GM18520 (cell line): ENCODE data around the gene DRD4.
"Not testable (repeated sequence)": the region's sequence is repeated elsewhere in the genome, so short reads cannot be mapped to it uniquely, and the experiment has no call there.

ENCODE experiments used
- ATAC-seq: cut with Tn5 transposase; IDR thresholded peaks from one replicate; pipeline ENCODE4 v1.9.1; 2021; ENCODE audit not compliant: unreplicated experiment

The DRD4 gene

DNA sequence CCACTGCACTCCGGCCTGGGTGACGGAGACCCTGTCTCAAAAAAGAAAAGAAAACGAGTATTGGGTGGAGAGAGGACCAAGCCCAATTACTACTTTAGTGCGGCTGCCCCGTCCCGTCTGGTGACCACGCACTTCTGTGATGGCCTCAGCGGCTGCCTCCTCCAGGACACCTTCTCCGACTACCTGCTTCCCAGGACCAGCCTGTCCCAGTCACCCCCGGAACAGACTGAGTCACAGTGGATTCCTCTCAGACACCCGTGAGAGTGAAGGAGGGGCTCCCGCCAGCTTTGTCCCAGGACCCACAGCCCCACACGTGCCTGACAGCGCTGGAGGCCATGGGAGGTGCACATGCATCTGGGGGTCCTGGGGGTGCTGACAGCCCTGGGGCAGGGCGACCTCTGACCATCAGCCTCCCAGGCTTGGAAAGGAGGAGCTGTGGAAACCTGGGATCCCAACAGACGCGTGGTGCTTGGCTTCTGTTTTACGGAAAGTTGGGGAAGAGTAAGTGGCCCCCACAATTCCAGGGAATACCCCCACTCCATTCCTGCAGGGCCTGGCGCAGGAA is 4.8 kb downstream of the DRD4 start:
- no peak for ATAC-seq

DNA sequence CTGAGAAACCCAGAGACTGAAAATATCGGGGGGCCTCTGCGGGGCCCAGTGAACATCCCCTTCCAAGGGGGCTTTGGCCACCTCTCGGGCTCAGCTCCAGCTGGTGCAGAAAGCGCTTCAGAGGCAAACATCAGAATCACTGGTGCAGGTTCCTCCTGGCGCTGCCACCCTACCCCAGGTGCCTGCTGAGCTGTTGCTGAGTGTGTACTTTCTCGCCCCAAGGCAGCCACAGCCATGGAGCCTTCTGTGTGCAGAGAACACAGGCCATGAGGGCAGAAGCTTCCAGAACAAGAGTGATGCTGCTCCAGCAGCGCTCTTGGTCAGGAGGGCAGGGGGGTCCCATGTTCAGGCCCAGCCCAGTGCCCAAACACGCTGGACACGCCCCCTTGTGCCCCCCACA is 6.3 kb downstream of the DRD4 start:
- ATAC-seq, result no peak

DNA sequence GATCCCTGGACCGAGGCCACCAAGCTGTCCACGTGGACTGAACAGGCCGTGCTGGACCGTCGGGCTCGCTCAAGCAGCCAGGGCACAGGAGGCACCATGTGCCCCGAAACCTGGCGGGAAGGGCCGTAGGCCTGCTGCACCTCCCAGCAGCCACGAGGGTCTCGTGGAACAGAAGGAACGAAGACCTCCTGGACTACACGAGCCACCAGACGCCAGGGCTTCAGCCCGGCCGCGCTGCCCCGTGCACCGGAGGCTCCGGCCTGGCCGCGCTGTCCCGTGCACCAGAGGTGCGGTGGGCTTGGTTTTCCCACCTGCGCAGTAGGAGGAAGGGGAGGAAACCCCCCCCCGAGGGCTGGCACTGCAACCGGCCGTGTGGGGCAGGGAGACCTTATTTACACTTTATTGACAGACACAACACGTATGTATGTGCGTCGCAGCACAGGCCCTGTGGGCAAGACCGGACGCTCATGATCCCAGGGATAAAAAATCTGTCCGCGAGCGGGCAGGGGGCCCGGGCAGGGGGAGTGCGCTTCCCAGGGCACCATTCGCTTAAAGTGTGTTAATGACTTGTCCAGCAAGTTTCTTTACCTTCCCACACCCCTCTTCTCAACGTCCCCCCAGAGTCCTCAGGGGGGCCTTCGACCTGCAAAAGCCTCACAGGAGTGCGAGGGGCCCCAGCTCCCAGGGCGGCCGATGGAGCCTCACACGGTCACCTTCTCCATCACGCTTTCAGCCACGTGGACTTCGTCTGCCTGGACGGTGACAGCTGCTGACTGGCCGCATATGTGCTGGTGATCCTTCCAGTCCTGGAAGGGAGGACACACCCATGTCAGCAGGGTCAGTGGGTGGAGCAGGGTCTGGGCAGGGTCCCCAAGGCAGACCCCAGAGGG is 7.0 kb downstream of the DRD4 start:
- ATAC-seq, result no peak

DNA sequence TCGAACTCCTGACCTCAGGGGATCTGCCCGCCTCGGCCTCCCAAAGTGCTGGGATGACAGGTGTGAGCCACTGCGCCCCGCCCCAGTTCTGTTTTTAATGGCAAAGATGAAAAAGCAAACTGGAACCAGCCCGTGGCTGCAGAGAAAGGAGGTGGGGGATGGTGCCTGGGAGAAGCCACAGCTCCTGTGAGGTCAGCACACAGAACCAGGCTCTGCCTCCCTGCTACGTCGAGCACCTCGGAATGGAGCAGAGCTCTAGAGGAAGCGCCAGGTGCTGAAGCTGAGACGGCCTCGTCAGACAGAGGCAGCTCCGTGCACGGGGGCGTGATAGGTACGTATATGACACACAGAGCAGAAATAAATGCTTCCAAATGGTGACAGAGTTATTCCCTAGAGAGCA is 8.5 kb downstream of the DRD4 start:
- no peak for ATAC-seq

DNA sequence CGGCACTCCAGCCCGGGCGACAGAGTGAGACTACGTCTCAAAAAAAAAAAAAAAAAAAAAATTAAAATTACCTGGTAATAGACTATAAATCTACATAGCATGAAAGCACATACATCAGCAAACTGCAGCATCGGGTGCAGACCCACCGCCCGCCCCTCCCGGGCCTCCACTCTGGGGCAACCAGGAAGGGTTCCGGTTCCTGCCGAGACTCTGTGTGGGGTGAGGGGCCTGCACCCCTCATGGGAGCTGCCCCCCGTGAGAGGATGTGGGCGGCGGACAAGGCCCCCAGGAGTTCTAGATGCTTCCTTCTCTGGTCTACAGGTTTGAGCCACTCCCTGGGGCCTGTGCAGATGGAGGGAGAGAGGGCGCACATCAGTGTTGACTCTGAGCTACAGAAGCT is 9.1 kb downstream of the DRD4 start:
- ATAC-seq, result no peak

DNA sequence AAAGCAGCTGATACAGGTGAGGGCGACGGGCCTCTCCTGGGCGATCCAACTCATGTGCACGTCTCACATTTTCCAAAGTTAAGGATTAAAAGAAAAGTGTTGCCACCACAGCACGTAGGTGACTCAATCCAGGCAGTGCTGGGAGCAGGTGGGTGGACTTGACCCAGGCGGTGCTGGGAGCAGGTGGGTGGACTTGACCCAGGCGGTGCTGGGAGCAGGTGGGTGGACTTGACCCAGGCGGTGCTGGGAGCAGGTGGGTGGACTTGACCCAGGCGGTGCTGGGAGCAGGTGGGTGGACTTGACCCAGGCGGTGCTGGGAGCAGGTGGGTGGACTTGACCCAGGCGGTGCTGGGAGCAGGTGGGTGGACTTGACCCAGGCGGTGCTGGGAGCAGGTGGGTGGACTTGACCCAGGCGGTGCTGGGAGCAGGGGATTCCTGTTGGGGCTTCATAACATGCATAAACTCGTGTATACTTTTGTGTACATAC is 10.6 kb downstream of the DRD4 start:
- not testable (repeated sequence) for ATAC-seq

DNA sequence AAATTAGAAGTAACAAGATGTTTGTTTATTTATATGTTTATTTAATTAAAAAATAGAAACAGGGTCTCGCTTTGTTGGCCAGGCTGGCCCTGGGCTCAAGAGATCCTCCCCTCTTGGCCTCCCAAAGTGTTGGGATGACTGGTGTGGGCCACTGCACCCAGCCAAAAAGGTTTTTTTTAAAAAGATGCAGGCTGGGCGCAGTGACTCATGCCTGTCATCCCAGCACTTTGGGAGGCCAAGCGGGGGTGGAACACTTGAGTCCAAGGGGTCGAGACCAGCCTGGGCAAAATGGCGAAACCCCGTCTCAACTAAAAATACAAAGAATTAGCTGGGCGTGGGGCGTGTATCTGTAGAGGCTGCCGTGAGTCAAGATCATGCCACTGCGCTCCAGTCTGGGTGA is 13.4 kb downstream of the DRD4 start:
- no peak for ATAC-seq

DNA sequence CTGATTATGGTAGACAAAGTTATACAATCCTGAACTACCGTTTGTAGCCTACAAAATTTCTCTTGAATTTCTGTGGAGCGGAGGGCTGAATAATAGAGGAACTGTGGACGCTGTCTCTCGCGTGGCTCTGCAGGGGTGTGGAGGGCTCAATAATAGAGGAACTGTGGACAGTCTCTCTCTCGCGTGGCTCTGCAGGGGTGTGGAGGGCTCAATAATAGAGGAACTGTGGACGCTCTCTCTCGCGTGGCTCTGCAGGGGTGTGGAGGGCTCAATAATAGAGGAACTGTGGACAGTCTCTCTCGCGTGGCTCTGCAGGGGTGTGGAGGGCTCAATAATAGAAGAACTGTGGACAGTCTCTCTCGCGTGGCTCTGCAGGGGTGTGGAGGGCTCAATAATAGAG is 16.1 kb downstream of the DRD4 start:
- not testable (repeated sequence) for ATAC-seq

DNA sequence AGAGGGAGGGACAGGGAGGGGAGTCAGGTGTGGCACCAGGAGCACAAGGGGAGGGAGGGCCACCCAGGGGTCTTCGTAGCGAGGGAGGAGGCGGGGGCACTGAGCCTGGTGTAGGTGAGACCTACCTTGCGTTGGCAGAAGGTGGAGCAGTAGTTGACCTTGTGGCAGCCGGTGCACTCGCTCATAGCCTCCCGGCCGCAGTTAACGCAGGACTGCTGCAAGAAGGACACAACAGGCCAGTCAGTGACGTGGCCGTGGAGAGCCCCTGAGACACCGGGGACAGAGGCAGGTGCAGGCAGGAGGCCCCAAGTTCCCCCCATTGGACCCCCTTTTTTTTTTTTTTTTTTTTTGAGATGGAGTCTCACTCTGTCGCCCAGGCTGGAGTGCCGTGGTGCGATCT is 16.8 kb downstream of the DRD4 start:
- no peak for ATAC-seq

DNA sequence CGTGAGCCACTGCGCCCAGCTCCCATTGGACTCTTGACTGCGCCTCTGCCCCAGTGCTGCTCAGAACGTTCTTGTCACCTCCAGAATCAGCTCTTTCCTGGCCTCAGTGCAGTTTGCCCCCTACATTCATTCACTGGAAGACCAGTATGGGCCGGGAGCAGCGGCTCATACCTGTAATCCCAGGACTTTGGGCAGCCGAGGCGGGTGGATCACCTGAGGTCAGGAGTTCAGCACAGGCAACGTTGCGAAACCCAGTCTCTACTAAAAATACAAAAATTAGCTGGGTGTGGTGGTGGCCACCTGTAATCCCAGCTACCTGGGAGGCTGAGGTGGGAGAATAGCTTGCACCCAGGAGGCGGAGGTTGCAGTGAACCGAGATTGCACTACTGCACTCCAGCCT is 17.4 kb downstream of the DRD4 start:
- not testable (repeated sequence) for ATAC-seq

DNA sequence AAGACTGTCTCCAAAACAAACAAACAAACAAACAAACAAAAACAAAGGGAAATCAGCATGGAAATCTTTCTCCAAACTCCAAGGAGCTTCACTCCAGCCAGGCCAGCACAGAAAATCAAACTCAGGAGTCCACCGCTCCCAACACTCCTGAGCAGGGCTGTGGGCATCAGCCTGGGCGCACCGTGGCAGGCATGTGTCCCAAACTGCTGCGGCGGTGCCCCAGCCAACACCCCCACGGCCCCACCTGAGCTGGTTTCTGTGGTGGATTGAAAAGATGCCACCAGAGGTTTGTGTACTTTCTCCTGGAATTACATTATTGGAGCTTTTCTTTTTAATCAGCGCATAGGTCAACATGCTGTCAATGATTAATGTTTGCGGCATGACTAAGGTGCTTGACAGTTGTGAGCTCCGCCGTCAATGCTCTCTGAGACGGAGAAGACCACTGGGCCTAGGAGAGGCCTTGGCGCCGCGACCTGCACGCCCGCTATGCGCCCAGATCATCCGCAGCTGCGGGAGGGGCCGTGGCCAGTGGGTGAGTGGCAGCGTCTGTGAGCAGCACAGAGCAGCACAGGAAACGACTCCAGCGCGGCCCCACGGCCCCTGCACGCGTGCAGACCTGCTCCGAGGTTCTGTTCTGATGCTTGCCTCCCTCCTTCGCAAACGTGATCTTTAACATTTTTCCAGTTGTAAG is 18.1 kb downstream of the DRD4 start:
- no peak for ATAC-seq

DNA sequence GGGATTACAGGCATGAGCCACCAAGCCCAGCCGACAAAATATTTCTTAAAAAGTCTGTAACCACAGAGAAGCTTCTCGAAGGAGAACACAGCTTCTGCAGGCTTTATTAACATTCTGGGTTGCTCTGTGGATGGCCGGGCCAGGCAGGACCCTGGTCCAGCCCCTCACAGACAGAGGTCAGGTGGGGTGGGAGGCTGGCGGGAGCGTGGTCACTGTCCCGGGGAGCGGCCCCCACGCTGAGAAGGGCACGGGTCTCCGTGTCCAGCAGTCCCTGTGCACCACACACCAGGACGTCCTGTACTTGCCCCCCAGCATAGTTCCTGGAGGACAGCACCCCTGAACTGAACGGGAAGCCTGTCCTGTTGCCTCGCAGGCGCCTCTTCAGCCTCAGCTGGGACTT is 19.4 kb downstream of the DRD4 start:
- ATAC-seq, result no peak

DNA sequence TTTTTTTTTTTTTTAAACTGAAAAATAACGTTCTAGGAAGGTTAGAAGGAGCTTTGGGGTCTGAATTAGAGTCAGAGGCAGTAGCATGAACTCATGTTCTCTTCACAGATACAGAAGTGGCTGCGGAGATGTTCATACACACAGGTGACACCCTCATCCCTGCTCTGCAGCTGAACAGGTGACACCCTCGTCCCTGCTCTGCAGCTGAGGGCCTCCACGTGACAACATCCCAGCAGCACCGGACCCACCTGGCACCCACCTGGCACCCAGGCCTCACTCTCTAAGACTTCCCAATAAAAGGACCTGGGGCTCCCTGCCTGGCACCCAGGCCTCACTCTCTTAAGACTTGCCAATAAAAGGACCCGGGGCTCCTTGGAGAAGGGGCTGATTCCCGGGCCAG is 19.8 kb downstream of the DRD4 start:
- ATAC-seq, result no peak

DNA sequence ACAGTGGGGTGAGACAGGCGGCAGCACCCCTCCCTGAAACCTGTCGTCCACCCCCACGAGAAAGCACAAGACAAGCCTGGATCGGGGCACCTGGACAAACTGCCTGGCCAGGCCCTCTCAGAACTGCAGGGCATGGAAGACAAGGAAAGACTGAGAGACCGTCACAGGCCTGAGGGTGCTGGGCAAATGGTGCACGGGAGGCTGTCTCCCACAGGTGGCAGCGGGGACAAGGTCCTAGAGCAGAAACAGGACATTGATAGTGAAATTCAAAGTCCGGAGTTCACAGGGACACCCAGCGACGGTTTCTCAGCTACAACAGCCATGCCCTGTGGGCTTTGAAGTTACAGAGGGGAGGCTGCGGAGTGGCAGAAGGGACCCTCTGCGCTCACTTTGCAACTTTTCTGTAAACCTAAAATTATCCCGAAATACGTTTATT is 20.6 kb downstream of the DRD4 start:
- no peak for ATAC-seq

DNA sequence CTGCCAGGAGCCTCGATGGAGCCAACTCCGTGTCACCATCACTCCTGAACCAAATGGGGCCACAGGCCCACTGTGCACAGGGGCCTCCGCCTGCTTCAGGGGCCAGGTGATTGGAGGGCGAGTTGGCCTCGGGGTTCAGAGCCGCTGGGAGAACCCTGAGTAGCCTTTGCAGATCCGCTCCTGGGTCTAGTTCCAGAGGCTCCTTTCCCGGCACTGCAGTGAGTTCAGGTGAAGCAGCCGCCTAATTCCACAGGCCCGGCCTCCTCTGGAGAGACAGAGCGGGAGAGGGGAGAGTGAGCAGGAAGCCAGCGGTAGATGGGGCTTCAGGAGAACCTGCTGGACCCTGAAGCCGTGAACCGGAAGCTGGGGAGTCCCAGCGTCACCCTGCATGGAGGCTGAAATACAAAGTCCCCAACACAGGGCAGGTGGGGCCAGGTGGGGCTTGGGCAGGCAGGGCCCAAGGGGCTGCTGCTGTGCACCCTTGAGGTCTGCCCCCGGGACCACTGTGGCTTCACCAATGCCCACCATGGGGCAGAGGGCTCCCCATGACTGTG is 22.5 kb downstream of the DRD4 start:
- ATAC-seq, result no peak

DNA sequence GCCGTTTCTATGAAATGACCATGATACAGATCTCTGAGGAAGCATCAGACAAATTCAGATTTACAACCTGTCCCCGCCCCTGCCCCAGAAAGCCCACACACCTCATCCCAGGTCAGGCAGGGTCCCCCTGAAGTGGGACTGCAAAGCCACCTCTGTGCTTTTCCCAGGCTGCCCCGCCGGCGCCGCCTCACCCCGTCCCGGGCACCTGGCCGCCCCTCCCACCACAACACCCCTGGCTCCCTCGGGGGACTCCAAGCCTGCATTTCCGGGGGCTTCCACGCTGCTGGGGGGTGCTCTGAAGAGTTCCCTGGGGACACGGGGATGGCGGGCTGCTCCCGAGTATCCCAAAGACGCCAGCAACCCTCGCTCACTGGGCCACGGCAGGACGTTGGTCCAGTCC is 23.2 kb downstream of the DRD4 start:
- no peak for ATAC-seq

DNA sequence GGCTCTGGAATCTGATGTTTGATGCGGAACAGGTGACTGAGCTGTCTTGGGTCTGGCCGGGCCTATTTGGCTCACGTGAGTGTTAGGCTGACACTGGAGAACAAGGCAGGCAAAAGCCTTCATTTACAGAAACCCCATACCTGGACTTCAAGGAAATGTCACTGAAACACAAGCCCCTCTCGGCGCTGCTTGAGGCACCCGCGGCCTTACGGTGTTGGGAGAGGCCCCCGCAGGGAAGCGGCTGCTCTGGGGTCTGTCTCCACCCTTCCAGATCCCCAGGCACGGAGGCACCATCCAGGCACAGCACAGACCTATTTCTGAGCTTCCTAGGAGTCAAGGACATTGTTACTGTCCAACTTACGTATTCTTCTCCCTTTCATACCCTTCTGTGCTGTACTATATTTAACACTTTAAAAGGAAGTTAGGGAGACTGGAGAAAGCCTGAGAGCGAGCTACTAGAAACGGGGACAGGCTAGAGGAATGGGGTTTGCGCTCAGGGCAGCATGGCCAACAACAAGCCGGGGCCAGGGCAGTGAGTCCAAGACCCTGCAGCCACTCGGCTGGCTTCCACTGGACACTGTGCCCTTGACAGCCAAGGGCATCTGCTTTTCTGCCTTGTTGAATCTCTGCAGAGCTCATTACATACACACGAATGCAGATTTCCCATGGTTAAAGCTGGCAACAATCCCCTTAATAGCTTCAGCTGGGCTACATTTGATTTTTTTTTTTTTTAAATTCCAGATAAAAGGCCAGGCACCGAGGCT is 23.8 kb downstream of the DRD4 start:
- no peak for ATAC-seq

DNA sequence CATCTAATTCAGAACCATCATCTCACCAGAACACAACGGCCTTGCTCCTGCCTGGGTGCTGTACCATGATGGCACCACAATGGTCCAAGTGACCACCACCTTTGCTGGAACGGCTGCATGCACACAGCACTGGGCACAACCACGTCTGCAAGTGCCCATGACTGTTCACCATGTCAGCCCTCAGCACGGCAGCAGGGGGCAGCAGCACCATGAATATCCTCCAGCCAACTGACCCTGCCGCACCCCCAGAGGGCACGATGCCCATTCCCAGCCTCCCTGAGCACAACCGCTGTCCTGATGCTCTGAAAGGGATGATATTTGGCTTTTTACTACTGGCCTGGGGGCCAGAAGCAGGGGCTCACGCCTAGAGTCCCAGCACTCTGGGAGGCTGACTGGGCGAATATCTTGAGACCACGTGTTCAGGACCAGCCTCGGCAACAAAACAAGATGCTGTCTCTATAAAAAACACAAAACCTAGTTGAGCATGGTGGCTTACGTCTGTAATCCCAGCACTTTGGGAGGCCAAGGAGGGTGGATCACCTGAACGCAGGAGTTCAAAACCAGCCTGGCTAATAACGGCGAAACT is 25.7 kb downstream of the DRD4 start:
- no peak for ATAC-seq

DNA sequence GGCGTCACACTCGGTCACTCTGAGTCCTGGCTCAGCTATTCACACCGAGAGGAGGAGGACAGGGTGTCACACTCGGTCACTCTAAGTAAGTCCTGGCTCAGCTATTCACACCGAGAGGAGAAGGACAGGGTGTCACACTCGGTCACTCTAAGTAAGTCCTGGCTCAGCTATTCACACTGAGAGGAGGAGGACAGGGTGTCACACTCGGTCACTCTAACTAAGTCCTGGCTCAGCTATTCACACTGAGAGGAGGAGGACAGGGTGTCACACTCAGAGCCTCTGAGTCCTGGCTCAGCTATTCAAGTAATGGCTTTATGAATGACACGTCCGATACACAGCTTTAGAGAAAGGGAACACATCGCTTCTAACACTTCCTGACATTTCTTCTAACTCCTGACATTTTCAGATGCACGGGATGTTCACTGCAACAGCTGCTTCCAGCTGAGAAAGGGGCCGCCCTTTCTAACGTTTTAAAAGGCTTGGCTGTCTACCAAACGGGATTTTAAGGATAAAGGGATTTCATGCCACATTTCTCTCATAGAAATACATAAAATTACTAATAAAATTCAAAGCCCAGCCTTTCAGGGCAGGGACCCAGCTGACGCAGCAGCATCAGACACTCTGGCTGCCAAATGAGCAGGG is 28.1 kb downstream of the DRD4 start:
- no peak for ATAC-seq

DNA sequence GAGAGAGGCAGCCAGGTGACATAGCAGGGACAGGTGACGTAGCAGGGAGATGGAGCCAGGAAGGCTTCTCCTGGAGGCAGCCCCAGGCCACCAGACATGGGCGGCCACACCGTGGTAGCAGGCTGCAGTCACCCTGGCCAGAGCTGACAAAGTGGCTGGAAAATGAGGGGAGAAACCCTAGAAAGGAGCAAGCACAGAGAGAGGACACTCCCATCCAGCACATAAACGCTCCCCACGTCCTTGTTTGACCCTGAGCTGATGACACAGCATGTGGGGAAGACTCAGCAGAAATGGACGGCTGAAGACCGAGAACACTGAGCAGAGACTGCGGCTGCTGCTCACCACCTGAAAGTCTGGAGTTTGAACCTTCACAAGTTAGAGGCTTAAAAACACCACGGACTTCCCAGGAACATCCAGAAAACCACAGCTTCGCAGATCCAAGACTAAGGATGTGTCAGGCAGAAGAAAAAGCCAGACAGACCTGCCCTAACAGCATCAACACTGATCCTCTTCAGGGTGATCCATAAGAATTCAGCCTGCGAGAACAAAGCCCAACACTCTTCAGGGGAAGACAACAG is 28.7 kb downstream of the DRD4 start:
- ATAC-seq, result no peak
